Smooth muscle cell (in vitro differentiated cells): ENCODE data around the gene WASF3. TPM values are rescaled to one million over a fixed set of nuclear protein-coding genes. Genes with fewer than 3 reads are reported as not detected.

ENCODE experiments used
- DNase-seq: peaks from one replicate; lab custom pipeline; 2025; ENCODE audit not compliant: unreplicated experiment; lab: John Stamatoyannopoulos, UW
- H2AFZ ChIP-seq: fragments of 200-600 bp; sonication (generic); 2 replicates; pipeline ENCODE4 v1.6.0; 2016; ENCODE audit warnings: antibody characterized with exemption, low read depth, mild to moderate bottlenecking
- H3F3A ChIP-seq: fragments of 200-600 bp; sonication (generic); 2 replicates; pipeline ENCODE4 v1.6.0; 2017; ENCODE audit warnings: antibody characterized with exemption, low read depth
- H3K27ac ChIP-seq: fragments of 200-600 bp; sonication (generic); 2 replicates; pipeline ENCODE4 v1.5.1; 2016; ENCODE audit warnings: low read depth, mild to moderate bottlenecking
- H3K27me3 ChIP-seq: fragments of 200-600 bp; sonication (generic); 2 replicates; pipeline ENCODE4 v1.6.1; 2016; ENCODE audit warnings: low read depth, mild to moderate bottlenecking
- H3K36me3 ChIP-seq: fragments of 200-600 bp; sonication (generic); 2 replicates; pipeline ENCODE4 v1.5.1; 2016; ENCODE audit warnings: low read depth
- H3K4me1 ChIP-seq: fragments of 200-600 bp; sonication (generic); 2 replicates; pipeline ENCODE4 v1.5.1; 2016; ENCODE audit warnings: low read depth
- H3K4me2 ChIP-seq: fragments of 200-600 bp; sonication (generic); 2 replicates; pipeline ENCODE4 v1.6.0; 2016; ENCODE audit warnings: mild to moderate bottlenecking
- H3K4me3 ChIP-seq: fragments of 200-600 bp; sonication (generic); 2 replicates; pipeline ENCODE4 v1.5.1; 2016; ENCODE audit warnings: mild to moderate bottlenecking
- H3K79me2 ChIP-seq: fragments of 200-600 bp; sonication (generic); 2 replicates; pipeline ENCODE4 v1.6.0; 2016; ENCODE audit warnings: low read depth, mild to moderate bottlenecking
- H3K9ac ChIP-seq: fragments of 200-600 bp; sonication (generic); 2 replicates; pipeline ENCODE4 v1.6.0; 2016; ENCODE audit warnings: low read depth
- H3K9me3 ChIP-seq: fragments of 200-600 bp; sonication (generic); replicated peaks from 2 replicates; pipeline ENCODE4 v1.5.1; 2016; ENCODE audit warnings: low read depth
- H4K20me1 ChIP-seq: fragments of 200-600 bp; sonication (generic); 2 replicates; pipeline ENCODE4 v1.6.0; 2016; ENCODE audit warnings: low read depth
- CTCF ChIP-seq: fragments of 200-600 bp; sonication (generic); IDR thresholded peaks from 2 replicates; pipeline ENCODE4 v1.5.1; 2017; ENCODE audit warnings: borderline replicate concordance, mild to moderate bottlenecking, antibody characterized with exemption; ENCODE audit not compliant: insufficient read depth, poor library complexity, severe bottlenecking
- WGBS: methylation state at CpG from one replicate; pipeline ENCODE4 v1.1.7; 2016; ENCODE audit warnings: low lambda C conversion rate; 5-methylcytosine and 5-hydroxymethylcytosine counted together
- polyA plus RNA-seq: library from polyadenylated mRNA; unstranded; fragments of >200 nt; fragmentation: Nextera tagmentation; extraction: Ambion mirVana; gene quantifications from 2 replicates; pipeline ENCODE4 v1.2.1, GENCODE V29; 2016
- total RNA-seq: library from RNA; depleted of rRNA; stranded (reverse); fragments of >200 nt; gene quantifications from 2 replicates; pipeline ENCODE4 v1.2.3, GENCODE V29; 2014

WASF3 gene
- total and polyA plus RNA-seq, 2 experiments from 2014 or later, result 4.0 to 5.8 TPM

GRCh38 chr13:26663791-26664190 is 106.3 kb downstream of the WASF3 start:
- Histone ChIP-seq H3K4me1 (no peaks in the 10 kb centered on the region), H2AFZ (no peak overlapping the region), H3K27me3 (no peaks in the 10 kb centered on the region), H3K4me2 (no peak overlapping the region), H3F3A (no peaks in the 10 kb centered on the region), H4K20me1 (no peaks in the 10 kb centered on the region), H3K9me3 (no peaks in the 10 kb centered on the region), H3K27ac (no peak overlapping the region), H3K9ac (no peak overlapping the region), H3K4me3 (no peak overlapping the region), H3K79me2 (no peaks in the 10 kb centered on the region), H3K36me3 (no peaks in the 10 kb centered on the region)
- 89% methylated on average over 4 of the region's 4 CpGs for WGBS
- no peak for DNase-seq
- TF ChIP-seq CTCF, result no peak

DNA sequence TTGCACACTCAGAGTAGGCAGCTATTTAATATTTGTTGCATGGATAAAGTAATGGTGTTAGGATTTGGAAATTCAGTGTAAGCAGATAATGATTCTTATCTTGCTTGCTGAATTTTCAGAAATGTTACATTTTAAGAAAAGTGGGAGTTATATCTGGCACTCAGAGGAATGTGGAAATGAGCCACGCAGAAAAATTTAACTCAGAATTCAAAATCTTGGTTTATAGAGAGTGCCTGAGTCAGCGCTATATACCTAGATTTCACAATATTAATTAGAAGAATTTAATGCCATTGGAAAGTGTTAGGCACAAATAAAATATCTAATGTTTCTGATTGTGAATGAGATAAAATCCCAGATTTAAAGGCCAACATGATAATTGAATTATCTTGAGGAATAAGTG is 106.8 kb downstream of the WASF3 start:
- Histone ChIP-seq H3K9ac (no peak overlapping the region), H3K4me3 (no peak overlapping the region), H3K27ac (no peak overlapping the region), H3K36me3 (no peaks in the 10 kb centered on the region), H3K4me2 (no peak overlapping the region), H3K79me2 (no peaks in the 10 kb centered on the region), H2AFZ (no peak overlapping the region), H3K27me3 (no peaks in the 10 kb centered on the region), H4K20me1 (no peaks in the 10 kb centered on the region), H3K4me1 (no peaks in the 10 kb centered on the region), H3K9me3 (no peaks in the 10 kb centered on the region), H3F3A (no peaks in the 10 kb centered on the region)
- TF ChIP-seq CTCF, result no peak
- DNase-seq, result no peak
- WGBS, result 97% methylated on average over 2 of the region's 2 CpGs

- no peak for DNase-seq
- 95% methylated on average over 3 of the region's 3 CpGs for WGBS
- Histone ChIP-seq H3K9ac (no peak overlapping the region), H4K20me1 (no peaks in the 10 kb centered on the region), H3K4me3 (no peak overlapping the region), H3K36me3 (no peaks in the 10 kb centered on the region), H3K27ac (no peak overlapping the region), H3K4me1 (no peaks in the 10 kb centered on the region), H3K4me2 (no peak overlapping the region), H3K27me3 (no peaks in the 10 kb centered on the region), H3K9me3 (no peaks in the 10 kb centered on the region), H2AFZ (no peak overlapping the region), H3F3A (no peaks in the 10 kb centered on the region), H3K79me2 (no peaks in the 10 kb centered on the region)
- no peak for TF ChIP-seq CTCF
Observed at GRCh38 chr13:26664876-26665275, 107.4 kb downstream of the WASF3 start.

- no peaks in the 10 kb centered on the region for H3K9me3 ChIP-seq
- H3K27ac ChIP-seq, result no peak overlapping the region
- 91% methylated on average over 5 of the region's 5 CpGs for WGBS
- H4K20me1 ChIP-seq, result no peaks in the 10 kb centered on the region
- no peaks in the 10 kb centered on the region for H3K36me3 ChIP-seq
- H3K4me1 ChIP-seq, result no peaks in the 10 kb centered on the region
- H3K79me2 ChIP-seq, result no peaks in the 10 kb centered on the region
- H3K9ac ChIP-seq, result no peak overlapping the region
- no peak for DNase-seq
- TF ChIP-seq CTCF, result no peak
- H3K4me3 ChIP-seq, result no peak overlapping the region
- H3K27me3 ChIP-seq, result no peaks in the 10 kb centered on the region
- no peak overlapping the region for H2AFZ ChIP-seq
- H3F3A ChIP-seq, result no peaks in the 10 kb centered on the region
- no peak overlapping the region for H3K4me2 ChIP-seq
Observed at GRCh38 chr13:26668357-26669146, 111.1 kb downstream of the WASF3 start.
